GM18858 (cell line): ENCODE measurements around the gene ZFP69B.
A peak's percentile ranks its signal among the peaks of the same experiment; 100 is the strongest.
"Not testable (repeated sequence)": the region's sequence is repeated elsewhere in the genome, so short reads cannot be mapped to it uniquely, and the experiment has no call there.

ENCODE experiments used
- ATAC-seq: cut with Tn5 transposase; IDR thresholded peaks from one replicate; pipeline ENCODE4 v1.9.1; 2021; ENCODE audit not compliant: unreplicated experiment

The ZFP69B gene

DNA sequence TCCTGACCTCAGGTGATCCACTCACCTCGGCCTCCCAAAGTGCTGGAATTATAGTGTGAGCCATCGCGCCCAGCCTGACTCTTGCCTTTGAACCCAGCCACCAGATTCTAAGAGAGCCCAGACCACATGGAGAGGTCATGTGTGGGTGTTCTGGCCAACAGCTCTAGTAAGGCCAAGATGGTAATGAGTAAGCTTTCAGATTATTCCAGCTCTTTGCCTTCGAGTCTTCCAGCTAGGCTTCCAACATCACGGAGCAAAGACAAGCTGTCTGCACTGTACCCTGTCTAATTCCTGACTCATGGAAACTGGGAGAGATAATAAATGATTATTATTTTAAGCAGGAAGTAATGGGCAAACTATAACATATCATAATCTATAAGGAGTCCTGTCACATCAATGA lies 14.8 kb upstream of the ZFP69B start:
- ATAC-seq, result no peak

GRCh38 chr1:40435876-40436275 lies 14.4 kb upstream of the ZFP69B start:
- ATAC-seq, result no peak

DNA sequence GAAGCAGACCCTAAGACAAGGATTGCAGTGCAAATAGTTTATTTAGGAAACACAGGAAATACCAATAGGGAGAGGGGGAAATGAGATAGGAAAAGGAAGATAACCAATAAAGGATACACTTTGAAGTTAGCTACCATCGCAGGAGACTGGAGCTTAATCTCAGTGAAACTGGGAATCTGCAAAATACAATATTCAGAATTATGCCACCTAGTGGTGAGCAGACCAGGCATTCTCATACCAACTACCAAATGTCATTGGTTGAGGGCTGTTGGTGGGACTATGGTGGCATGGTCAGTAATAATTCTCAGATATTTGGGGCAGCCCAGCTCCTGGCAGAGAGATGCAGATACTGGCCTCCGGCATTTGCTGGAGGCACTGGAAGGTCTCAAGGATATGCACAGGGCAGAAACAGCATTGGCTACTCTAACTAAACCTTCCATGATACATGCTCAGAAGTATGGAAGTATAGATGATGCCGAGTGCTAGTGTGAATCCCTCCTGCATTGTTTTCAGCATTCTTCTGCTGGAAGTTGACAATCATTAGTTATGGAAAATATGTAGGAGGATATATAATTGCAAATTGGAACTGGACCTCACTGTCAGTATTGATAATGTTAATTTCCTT lies 11.8 kb upstream of the ZFP69B start:
- ATAC-seq, result no peak

GRCh38 chr1:40439247-40439646 lies 11.0 kb upstream of the ZFP69B start:
- no peak for ATAC-seq

DNA sequence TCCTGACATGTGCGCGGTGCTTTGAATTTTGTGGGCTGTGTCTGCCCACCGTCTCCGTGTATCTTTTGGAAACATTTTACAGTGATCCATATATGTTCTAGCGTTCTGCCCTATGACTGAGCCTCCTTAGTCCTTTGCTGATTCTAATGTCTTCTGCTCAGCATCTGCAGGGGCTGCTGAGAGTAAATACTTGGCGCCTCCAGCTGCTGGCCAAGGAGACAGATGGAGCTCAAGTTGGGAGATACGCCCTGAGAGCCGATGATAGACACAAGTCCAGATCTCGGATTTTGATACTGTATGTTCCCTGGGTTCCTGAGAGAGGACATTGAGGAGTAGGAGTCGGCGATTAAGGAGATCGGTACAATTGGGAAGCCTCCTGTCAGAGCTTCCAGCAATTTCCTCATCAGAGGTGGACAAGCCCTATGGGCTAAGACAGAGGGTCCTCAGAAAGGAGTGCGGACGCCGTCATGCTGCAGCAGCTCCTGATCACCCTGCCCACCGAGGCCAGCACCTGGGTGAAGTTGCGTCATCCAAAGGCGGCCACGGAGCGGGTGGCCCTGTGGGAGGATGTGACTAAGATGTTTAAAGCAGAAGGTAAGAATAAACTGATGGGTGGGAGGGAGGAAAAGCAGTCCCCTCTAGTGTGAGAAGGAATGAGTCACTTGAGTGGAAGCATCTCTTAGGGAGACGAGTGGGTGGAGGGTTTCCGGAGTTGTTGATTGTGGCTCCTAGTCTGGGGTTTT lies 390 bp downstream of the ZFP69B start:
- ATAC-seq, result peak; percentile 30

- no peak for ATAC-seq
Observed at GRCh38 chr1:40451238-40451585, 936 bp downstream of the ZFP69B start.

DNA sequence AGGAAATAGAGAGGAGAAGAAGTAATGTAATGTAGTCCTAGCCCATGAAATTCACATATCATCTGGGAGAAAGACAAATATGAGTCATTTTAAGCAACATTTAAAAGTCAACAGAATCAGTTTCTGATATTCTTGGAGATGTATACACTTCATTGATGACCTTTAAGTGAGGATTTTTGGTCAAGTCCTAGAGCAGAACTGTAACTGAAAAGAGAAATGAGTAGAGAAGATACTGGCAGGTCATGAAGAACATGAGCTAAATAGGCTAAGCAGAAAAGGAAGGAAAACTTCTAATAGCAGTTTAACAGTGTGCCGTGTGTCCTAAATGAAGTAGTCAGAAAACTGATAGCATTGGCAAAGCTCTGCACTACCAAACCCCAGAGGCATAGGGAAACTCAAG lies 4.6 kb downstream of the ZFP69B start:
- ATAC-seq, result no peak

DNA sequence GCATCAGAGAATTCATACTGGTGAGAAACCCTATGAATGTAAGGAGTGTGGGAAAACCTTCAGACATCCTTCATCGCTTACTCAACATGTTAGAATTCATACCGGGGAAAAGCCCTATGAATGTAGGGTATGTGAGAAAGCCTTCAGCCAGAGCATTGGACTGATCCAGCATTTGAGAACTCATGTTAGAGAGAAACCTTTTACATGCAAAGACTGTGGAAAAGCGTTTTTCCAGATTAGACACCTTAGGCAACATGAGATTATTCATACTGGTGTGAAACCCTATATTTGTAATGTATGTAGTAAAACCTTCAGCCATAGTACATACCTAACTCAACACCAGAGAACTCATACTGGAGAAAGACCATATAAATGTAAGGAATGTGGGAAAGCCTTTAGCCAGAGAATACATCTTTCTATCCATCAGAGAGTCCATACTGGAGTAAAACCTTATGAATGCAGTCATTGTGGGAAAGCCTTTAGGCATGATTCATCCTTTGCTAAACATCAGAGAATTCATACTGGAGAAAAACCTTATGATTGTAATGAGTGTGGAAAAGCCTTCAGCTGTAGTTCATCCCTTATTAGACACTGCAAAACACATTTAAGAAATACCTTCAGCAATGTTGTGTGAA lies 12.8 kb downstream of the ZFP69B start:
- ATAC-seq, result no peak

- no peak for ATAC-seq
Observed at GRCh38 chr1:40469327-40469726, 19.1 kb downstream of the ZFP69B start.

- no peak for ATAC-seq
Observed at GRCh38 chr1:40475268-40475667, 25.0 kb downstream of the ZFP69B start.

GRCh38 chr1:40476924-40477677 lies 26.8 kb downstream of the ZFP69B start, which contains the start of gene ZFP69:
ZFP69 (plus strand) TSS chr1:40477290; CDS start chr1:40479362, 2,072 bp downstream.
- peak; percentile 46 for ATAC-seq

DNA sequence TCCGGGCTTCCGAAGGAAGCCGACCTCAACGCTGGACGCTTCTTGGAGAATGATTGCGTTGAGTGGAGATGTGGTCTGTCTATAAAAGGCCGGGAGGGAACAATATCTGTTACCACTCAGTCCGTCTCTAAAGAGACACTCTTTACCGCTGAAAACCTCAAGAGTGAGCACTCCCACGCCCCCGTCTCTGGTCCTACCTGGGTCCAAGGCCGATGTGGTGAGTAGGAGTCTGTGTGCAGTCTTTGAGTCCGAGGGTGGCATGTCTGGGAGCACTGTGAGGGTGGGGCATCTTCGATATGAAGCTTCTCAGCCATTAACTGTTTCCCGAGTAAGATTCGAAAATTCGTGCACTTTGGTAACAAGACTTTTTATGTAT lies 27.4 kb downstream of the ZFP69B start:
- ATAC-seq, result no peak

GRCh38 chr1:40478276-40478675 lies 28.0 kb downstream of the ZFP69B start:
- ATAC-seq, result no peak

GRCh38 chr1:40479156-40479555 lies 28.9 kb downstream of the ZFP69B start:
- ATAC-seq, result no peak

GRCh38 chr1:40495315-40495903 lies 45.1 kb downstream of the ZFP69B start:
- ATAC-seq, result no peak

DNA sequence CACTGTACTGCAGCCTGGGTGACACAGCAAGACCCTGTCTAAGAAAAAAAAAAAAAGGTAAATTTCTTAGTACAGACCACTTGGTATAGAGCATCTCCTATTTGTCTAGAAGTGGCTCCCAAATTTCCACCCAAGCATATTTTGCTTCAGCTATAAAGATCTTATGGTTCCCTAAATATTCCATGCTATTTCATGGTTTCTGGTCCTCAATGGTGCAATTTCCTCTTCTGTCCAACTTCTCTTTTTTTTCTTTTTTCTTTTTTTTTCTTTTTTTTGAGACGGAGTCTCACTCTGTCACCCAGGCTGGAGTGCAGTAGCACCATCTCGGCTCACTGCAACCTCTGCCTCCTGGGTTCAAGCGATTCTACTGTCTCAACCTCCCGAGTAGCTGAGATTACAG lies 52.4 kb downstream of the ZFP69B start:
- not testable (repeated sequence) for ATAC-seq

DNA sequence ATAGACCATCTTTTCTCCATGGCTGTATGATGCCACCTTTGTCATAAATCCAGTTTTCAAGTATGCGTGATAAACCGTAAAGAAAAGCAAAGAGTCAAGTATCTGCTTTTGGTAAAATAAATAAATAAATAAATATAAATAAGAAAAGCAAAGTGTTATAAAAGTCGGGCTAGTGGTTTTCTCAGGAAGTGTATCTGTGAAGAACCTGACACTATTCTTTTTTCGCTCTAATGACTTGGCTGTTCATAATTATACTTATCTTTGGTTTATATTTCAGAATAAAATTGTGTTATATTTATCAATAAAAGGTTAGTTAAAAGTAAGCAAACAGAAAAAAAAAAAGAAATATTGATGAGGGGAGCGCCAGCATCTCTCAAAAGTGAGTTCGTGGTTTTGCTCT lies 57.7 kb downstream of the ZFP69B start:
- ATAC-seq, result no peak

DNA sequence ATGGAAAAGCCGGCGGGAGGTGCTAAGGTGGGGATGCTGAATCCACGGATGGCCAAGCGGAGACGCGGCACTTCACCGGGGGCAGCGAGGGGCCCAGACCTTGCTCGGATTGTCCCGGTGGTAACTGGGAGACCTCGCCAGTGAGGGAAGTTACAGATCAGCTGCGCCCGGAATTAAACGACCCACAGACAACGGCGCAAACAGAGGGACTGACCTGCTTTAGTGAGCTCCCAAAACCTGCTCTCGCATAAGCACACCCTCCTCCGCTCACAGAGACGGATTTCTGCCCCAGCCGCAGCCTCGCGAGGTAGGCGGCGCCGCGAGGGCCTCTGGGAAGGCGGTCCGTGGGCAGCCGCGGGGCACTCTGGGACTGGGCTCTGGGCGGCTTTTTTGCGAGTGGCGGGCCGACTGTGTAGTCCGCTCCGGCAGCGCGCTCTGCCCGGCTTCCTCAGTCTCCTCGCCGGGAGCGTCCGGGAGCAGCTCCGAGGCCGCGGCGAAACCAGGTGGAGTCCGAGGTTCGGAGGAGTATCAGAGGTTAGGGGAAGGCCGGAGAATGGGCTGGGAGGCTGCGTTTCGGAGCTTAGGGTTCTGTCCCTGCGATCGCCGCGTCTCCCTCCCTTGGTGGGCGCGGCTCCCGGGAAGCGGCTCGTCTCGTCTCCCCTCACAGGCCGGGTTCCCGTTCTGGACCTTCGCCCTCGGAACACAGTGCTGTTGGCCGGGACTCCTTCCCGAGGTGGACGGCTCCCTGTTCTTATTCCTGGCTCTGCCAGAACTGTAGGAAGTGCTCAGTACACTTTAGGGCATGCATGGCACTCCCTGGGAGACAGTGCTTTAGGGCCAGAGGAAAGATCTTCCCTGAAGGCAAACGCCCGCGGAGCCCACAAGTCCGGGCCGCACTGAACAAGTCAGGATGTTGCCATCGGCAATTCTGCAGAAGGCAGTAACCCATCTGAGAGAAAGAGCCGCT lies 58.4 kb downstream of the ZFP69B start, which contains the start of gene EXO5:
Gene EXO5 (plus strand): TSS at position 393 of the 967 bp plus-strand sequence. CDS start 5,778 bp downstream, outside the sequence.
- ATAC-seq, result peak; percentile 84
